ENCODE results near the gene SERPINC1.
"Not testable (repeated sequence)": the region's sequence is repeated elsewhere in the genome, so short reads cannot be mapped to it uniquely, and the experiment has no call there.

Gene SERPINC1

GRCh38 chr1:173863224-173864161, 53.6 kb downstream of the SERPINC1 start:
- DNase-seq (ENCODE audit: low read depth in 1 of 2, low spot score in 1 of 2): no peak

GRCh38 chr1:173862769-173863223, 54.3 kb downstream of the SERPINC1 start:
- no peak for DNase-seq (ENCODE audit: low read depth in 1 of 2, low spot score in 1 of 2)

DNA sequence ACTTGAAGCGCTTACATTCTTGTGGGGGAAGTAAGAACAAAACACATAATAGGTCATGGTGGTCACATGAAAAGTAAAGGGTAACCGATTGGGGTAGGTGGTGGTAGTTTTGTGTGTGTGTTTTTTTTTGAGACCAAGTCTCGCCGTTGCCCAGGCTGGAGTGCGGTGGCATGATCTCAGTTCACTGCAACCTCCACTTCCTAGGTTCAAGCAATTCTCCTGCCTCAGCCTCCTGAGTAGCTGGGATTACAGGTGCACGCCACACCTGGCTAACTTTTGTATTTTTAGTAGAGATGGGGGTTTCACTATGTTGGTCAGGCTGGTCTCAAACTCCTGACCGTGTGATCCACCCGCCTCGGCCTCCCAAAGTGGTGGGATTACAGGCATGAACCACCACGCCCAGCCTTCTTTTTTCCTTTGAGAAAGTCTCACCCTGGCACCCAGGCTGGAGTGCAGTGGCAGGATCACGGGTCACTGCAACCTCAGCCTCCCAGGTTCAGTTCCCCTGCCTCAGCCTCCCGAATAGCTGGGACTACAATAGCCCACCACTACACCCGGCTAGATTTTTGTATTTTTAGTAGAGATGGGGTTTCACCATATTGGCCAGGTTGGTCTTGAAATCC, 54.9 kb downstream of the SERPINC1 start:
- DNase-seq (ENCODE audit: low read depth in 1 of 2, low spot score in 1 of 2): peak in 1 of 2 donors; percentile 20

GRCh38 chr1:173861731-173862145, 55.4 kb downstream of the SERPINC1 start:
- DNase-seq (ENCODE audit: low read depth in 1 of 2, low spot score in 1 of 2): no peak

DNA sequence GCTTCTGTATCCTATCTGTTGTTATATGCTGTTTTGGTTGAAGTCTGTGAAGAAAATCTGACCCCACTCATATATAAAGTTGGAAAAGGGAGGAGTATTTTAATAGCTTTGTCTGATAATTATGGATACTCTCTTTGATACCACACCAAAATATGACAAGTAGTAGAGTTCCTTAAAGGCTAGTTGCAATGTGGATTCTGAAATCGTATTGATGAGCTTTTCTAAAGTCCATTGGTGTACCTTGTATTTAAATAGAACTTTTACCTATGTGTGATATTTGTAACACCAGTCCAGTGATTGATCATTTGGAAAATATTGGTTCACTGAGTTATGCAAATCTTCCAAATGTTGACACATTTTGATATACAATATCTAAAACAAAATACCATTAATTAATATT, 57.1 kb downstream of the SERPINC1 start:
- DNase-seq (ENCODE audit: low read depth in 1 of 2, low spot score in 1 of 2): no peak

- not testable (repeated sequence) for DNase-seq (ENCODE audit: low read depth in 1 of 2, low spot score in 1 of 2)
These were observed 57.6 kb downstream of the SERPINC1 start for GRCh38 chr1:173859547-173859946.

DNA sequence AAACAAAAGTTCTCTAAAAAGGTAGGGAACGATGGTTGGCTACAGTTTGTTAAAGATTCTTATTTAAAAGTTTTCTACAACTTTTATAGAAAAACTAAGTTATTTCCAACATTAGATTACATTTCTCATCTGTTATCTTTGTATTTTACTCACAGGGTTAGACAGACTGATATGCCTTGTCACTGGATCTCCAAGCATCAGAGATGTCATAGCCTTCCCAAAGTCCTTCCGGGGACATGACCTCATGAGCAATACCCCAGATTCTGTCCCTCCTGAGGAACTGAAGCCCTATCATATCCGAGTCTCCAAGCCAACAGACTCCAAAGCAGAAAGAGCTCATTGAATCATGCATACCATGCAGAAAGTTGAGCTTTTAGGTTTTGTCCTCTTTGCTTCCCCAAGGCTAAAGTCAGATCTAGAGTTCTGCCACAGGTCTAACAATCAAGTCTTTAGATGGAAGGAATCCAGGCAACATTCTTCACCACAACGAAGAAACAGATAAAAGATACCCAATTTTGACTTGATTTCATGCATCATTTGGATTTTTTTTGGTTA, 59.7 kb downstream of the SERPINC1 start:
- no peak for DNase-seq (ENCODE audit: low read depth in 1 of 2, low spot score in 1 of 2)

GRCh38 chr1:173856903-173857302, 60.2 kb downstream of the SERPINC1 start:
- DNase-seq (ENCODE audit: low read depth in 1 of 2, low spot score in 1 of 2): no peak

- no peak for DNase-seq (ENCODE audit: low read depth in 1 of 2, low spot score in 1 of 2)
These were observed 61.1 kb downstream of the SERPINC1 start for GRCh38 chr1:173856014-173856413.
